C4-2B (cell line): Measurements from ENCODE around the gene SELENOF.
A peak's percentile ranks its signal among the peaks of the same experiment; 100 is the strongest.
"Not testable (repeated sequence)": the region's sequence is repeated elsewhere in the genome, so short reads cannot be mapped to it uniquely, and the experiment has no call there.

Source experiments
- H3K27ac ChIP-seq: fragments of 450-650 bp; 2 replicates; pipeline ENCODE4 v1.5.1; 2017
- CTCF ChIP-seq: fragments of 450-650 bp; conservative IDR thresholded peaks from 2 replicates; pipeline ENCODE4 v1.5.1; 2017; ENCODE audit warnings: mild to moderate bottlenecking
- ZFX ChIP-seq: fragments of 450-650 bp; IDR thresholded peaks from 2 replicates; pipeline ENCODE4 v1.6.1; 2017

Gene SELENOF

GRCh38 chr1:86906419-86906818 lies 7.5 kb downstream of the SELENOF start:
- no peak overlapping the region for H3K27ac ChIP-seq
- TF ChIP-seq CTCF (no peak), ZFX (no peak)

GRCh38 chr1:86905875-86906274 lies 8.1 kb downstream of the SELENOF start:
- TF ChIP-seq ZFX (no peak), CTCF (no peak)
- no peak overlapping the region for H3K27ac ChIP-seq

- H3K27ac ChIP-seq, result not testable (repeated sequence)
Observed at GRCh38 chr1:86899401-86899800, 14.5 kb downstream of the SELENOF start.

- H3K27ac ChIP-seq, result no peak overlapping the region
- TF ChIP-seq CTCF (no peak), ZFX (no peak)
Observed at GRCh38 chr1:86888327-86888726, 25.6 kb downstream of the SELENOF start.

- TF ChIP-seq CTCF (no peak), ZFX (no peak)
- no peak overlapping the region for H3K27ac ChIP-seq
Observed at GRCh38 chr1:86887479-86888162, 26.3 kb downstream of the SELENOF start.

- no peak for TF ChIP-seq CTCF
- TF ChIP-seq ZFX, result no peak
- H3K27ac ChIP-seq, result no peak overlapping the region
Observed at GRCh38 chr1:86875722-86876121, 38.2 kb downstream of the SELENOF start.

- H3K27ac ChIP-seq, result peak overlapping the region; percentile 75
- no peak for TF ChIP-seq ZFX
- no peak for TF ChIP-seq CTCF
Observed at GRCh38 chr1:86872086-86872485, 41.8 kb downstream of the SELENOF start.

GRCh38 chr1:86871001-86871400 lies 42.9 kb downstream of the SELENOF start:
- peak overlapping the region; percentile 87 for H3K27ac ChIP-seq
- TF ChIP-seq ZFX (no peak), CTCF (no peak)
